K562 (cell line): ENCODE data around the gene CHSY1.

Source experiments
- ATF1 ChIP-seq, 2 experiments: fragments of 450-650 bp in 1 of 2; IDR thresholded peaks; 2 replicates each; pipeline ENCODE4 v1.6.1; 2016; ENCODE audit warnings: missing compliant biosample characterization in 1 of 2, missing genetic modification characterization in 1 of 2
- CTCF ChIP-seq, 3 experiments: IDR thresholded peaks in 2 of 3; conservative IDR thresholded peaks in 1 of 3; 2 replicates each; pipeline ENCODE4 v1.5.1; 2011 to 2012; ENCODE audit warnings: low read length in 3 of 3, mild to moderate bottlenecking in 3 of 3, control low read depth in 2 of 3, improper control_type of control experiment in 1 of 3, inconsistent platforms in 1 of 3, low read depth in 1 of 3, mixed read lengths in 1 of 3, moderate library complexity in 1 of 3; ENCODE audit not compliant: insufficient read depth in 2 of 3
- EP300 ChIP-seq: IDR thresholded peaks from 2 replicates; pipeline ENCODE4 v1.6.1; 2012; ENCODE audit warnings: low read length, improper control_type of control experiment
- EZH2 ChIP-seq: IDR thresholded peaks from 2 replicates; pipeline ENCODE4 v1.6.1; 2012; ENCODE audit warnings: low read depth, mild to moderate bottlenecking, inconsistent platforms, low read length, borderline replicate concordance
- KLF13 ChIP-seq: fragments of 450-650 bp; IDR thresholded peaks from 2 replicates; pipeline ENCODE4 v1.6.1; 2016; ENCODE audit warnings: missing genetic modification characterization, low read depth, mild to moderate bottlenecking, missing compliant biosample characterization, moderate library complexity, borderline replicate concordance
- MEF2D ChIP-seq: conservative IDR thresholded peaks from 2 replicates; pipeline ENCODE4 v1.6.1; 2016; ENCODE audit warnings: low read depth, missing genetic modification characterization, missing compliant biosample characterization
- MLLT1 ChIP-seq, 2 experiments: fragments of 450-650 bp; IDR thresholded peaks; 2 replicates each; pipeline ENCODE4 v1.6.1; 2016
- MTA3 ChIP-seq: fragments of 450-650 bp; formaldehyde crosslinking; IDR thresholded peaks from 2 replicates; pipeline ENCODE4 v1.6.1; 2017; ENCODE audit warnings: mild to moderate bottlenecking, borderline replicate concordance
- POLR2A ChIP-seq: fragments of 450-650 bp; conservative IDR thresholded peaks from 2 replicates; pipeline ENCODE4 v1.6.1; 2016
- SMARCB1 ChIP-seq: IDR thresholded peaks from 2 replicates; pipeline ENCODE4 v1.6.1; 2011; ENCODE audit warnings: improper control_type of control experiment, low read depth; ENCODE audit not compliant: insufficient read length
- TAF1 ChIP-seq: IDR thresholded peaks from 2 replicates; pipeline ENCODE4 v1.6.1; 2011; ENCODE audit warnings: mild to moderate bottlenecking, low read length, moderate library complexity; ENCODE audit not compliant: insufficient read depth, control insufficient read depth, severe bottlenecking; ENCODE audit errors: extremely low read depth
- TCF7 ChIP-seq: sonication (generic); IDR thresholded peaks from 2 replicates; pipeline ENCODE4 v1.6.1; 2016; ENCODE audit warnings: antibody characterized with exemption, borderline replicate concordance

- TF ChIP-seq MLLT1 (IDR thresholded peaks at IDR 0.05) (no peak), ATF1 (CRISPR knock-in tag; IDR thresholded peaks at IDR 0.05) (no peak), ATF1 (tag; IDR thresholded peaks at IDR 0.05) (no peak), TCF7 (no peak), MEF2D (tag) (no peak), CTCF (IDR thresholded peaks at IDR 0.05 in 2 of 3, conservative IDR thresholded peaks at IDR 0.05 in 1 of 3; ENCODE audit: insufficient read depth in 2 of 3, low read depth in 1 of 3, low read length in 3 of 3) (no peak), MTA3 (no peak), SMARCB1 (no peak), TAF1 (no peak), POLR2A (no peak), EZH2 (no peak), EP300 (no peak), KLF13 (tag) (no peak)
These were observed 101.8 kb downstream of the CHSY1 start for GRCh38 chr15:101149864-101150722.
